Heart left ventricle (tissue), 13 donors: ENCODE data around the gene ISCU.

Source experiments
- CTCF ChIP-seq, 12 donors: fragments of 200-600 bp; sonication (generic) in 4 of 12; IDR thresholded peaks; one replicate each; pipeline versions ENCODE4 v1.5.0 to v1.8.0; 2018 to 2022; ENCODE audit warnings: antibody characterized with exemption in 12 of 12, mild to moderate bottlenecking in 5 of 12
- POLR2A ChIP-seq, 2 donors: fragments of 450-650 bp; IDR thresholded peaks; one replicate each; pipeline ENCODE4 v1.6.1; 2017; ENCODE audit warnings: antibody characterized with exemption in 2 of 2, mild to moderate bottlenecking in 2 of 2, moderate library complexity in 2 of 2
- donor health status: ischemic (EF 13 %, LVEDD 7.1; RV severe dilation, severe dysfunction).
- donor health status: DM: no; HTN: yes; CAD: no.
- donor health status: DM: no; HTN: no; CAD: no.
- donor health status: ischemic (EF 25% LVEDD 6.9; RV normal size, moderate dysfunction).
- donor health status: ischemic (EF 25% LVEDD 5.7; RV mildly dilated, moderate dysfunction).
- donor health status: ischemic (EF 35%, LVEDD 5.7; RV mildly dilated, moderate dysfunction).
- donor health status: nonischemic (EF 11% LVEDD 7.7; RV severe dilation, severe dysfunction).
- donor health status: DM: yes; HTN: yes; CAD: no.
- donor health status: PGD.
- donor health status: ischemic (EF 29% LVEDD 5.4; RV normal size, mild dysfunction).
- donor health status: nonischemic (EF 23%, LVEDD 6.1; RV moderate dilation, normal function).

- TF ChIP-seq CTCF (IDR thresholded peaks at IDR 0.05) (no peak), POLR2A (IDR thresholded peaks at IDR 0.05) (no peak)
Measured at GRCh38 chr12:108564724-108565123, 2.3 kb downstream of the ISCU start.
